Glomerular endothelial cell (primary cell): ENCODE results near the gene PLEKHM3. TPM values are rescaled to one million over a fixed set of nuclear protein-coding genes. Genes with fewer than 3 reads are reported as not detected.
"Not testable (repeated sequence)": the region's sequence is repeated elsewhere in the genome, so short reads cannot be mapped to it uniquely, and the experiment has no call there.

ENCODE experiments used
- DNase-seq: peaks from one replicate; pipeline ENCODE4 v3.0.0-alpha.2; 2011; ENCODE audit warnings: low read depth, low spot score; ENCODE audit errors: extremely low read depth
- total RNA-seq: library from RNA; depleted of rRNA; stranded (reverse); fragments of >200 nt; gene quantifications from 2 replicates; pipeline ENCODE4 v1.2.3, GENCODE V29; 2015

Gene PLEKHM3
- total RNA-seq, 1 donor from 2014 or later = 7.8 TPM

- DNase-seq = no peak
Measured at GRCh38 chr2:207835805-207836204, 189.5 kb downstream of the PLEKHM3 start.

DNA sequence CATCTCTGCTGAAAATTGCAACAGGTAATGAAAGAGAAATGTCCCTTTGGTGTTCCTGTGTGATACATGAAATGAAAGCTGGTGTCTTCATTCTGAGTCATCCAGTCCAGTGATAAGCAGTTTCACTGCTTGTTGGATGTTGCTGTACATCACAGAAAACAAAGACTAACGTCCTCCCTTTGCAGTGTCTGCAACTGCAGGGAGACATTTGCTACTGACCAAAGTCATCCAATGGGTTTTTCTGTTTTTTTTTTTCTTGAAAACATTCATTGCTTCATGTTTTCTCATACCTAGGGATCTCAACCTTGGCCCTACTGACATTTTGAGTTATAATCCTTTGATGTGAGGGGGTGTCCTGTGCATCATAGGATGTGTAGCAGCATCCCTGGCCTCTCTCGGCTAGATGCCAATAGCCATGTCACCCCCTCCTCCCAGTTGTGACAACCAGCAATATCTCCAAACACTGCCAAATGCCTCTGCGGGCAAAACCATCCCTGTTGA lies 192.0 kb downstream of the PLEKHM3 start:
- no peak for DNase-seq

DNA sequence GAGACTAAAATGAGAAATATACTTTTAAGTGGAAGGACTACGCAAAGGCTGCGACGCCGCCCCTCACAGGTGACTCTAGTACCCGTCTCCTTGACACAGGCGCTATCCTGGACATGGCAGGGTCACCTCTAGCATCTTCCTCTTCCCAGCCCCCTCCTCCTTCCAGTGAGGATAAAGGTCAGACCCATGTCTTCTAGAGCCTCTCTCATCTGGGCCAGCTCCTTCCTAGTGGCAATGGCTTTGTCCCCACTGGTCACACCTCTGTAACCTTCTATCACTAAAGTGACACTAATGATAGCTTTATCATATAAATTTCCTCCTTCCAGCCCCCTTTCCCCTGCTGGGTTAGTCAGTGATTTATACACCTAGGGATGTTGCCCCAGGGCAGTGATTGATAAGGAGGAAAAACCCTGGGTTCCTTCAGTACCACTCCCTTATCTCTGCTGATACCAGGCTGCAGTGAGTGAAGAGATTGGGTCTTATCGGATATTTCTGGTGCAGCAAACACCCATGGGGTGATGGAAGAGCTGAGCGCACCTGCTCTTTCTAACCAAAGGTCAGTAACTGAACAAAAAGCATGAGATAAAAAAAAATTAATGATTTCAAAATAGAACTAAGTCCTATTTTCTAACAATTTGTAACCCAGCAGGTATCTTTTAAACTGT lies 193.6 kb downstream of the PLEKHM3 start:
- no peak for DNase-seq

DNA sequence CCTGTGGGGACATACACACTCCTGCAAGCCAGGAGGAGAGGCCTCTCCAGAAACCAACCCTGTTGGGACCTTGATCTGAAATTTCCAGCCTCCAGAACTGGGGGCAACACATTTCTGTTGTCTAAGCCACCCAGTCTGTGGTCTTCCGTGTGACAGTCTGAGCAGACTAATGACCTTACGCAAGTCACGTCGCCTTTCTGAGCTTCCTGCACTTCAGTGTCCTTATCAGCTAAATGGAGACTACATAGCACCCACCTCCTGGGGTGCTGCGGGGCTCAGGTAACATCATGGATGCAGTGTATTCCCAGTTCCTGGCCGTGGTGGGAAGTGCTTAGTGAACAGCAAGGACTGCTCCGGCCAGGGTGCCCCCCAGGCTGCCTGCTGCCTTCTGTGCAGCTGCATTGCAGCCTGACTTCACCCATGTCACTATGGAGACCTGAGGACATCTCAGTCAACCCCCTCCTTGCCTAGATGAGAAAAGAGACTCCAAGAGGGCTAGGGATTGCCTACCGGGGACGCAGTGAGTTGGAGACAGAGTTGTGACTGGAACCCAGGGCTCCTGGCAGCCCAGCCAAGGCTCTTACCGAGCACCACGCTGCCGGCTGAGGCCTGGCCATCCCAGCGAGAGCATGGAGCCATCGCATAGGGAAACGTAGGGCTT lies 194.4 kb downstream of the PLEKHM3 start:
- no peak for DNase-seq

- DNase-seq = no peak
Measured at GRCh38 chr2:207828361-207829057, 196.8 kb downstream of the PLEKHM3 start.

- DNase-seq = no peak
Measured at GRCh38 chr2:207825978-207826377, 199.3 kb downstream of the PLEKHM3 start.

GRCh38 chr2:207825045-207825954 lies 200.0 kb downstream of the PLEKHM3 start:
- no peak for DNase-seq

- no peak for DNase-seq
Measured at GRCh38 chr2:207823865-207824264, 201.5 kb downstream of the PLEKHM3 start.

- no peak for DNase-seq
Measured at GRCh38 chr2:207819839-207820784, 205.2 kb downstream of the PLEKHM3 start.

GRCh38 chr2:207819021-207819797 lies 206.1 kb downstream of the PLEKHM3 start:
- no peak for DNase-seq

- DNase-seq = no peak
Measured at GRCh38 chr2:207816546-207816945, 208.8 kb downstream of the PLEKHM3 start.

DNA sequence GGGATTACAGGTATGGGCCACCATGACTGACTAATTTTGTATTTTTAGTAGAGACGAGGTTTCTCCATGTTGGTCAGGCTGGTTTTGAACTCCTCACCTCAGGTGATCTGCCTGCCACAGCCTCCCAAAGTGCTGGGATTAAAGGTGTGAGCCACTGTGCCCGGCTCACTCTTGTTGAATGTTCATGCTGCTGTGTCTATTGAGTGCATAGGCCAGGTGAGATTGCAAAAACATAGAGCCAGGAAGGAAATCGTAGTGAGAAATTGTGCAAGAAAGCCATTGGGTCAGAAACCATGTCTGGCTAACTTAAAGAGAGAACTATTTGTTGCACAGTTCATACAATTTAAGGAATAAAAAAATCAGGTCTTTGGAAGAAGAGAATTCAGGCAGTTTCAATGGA lies 210.1 kb downstream of the PLEKHM3 start:
- DNase-seq = no peak

- no peak for DNase-seq
Measured at GRCh38 chr2:207813942-207814341, 211.4 kb downstream of the PLEKHM3 start.

GRCh38 chr2:207813221-207813916 lies 212.0 kb downstream of the PLEKHM3 start:
- DNase-seq = no peak

GRCh38 chr2:207812726-207813080 lies 212.6 kb downstream of the PLEKHM3 start:
- no peak for DNase-seq

DNA sequence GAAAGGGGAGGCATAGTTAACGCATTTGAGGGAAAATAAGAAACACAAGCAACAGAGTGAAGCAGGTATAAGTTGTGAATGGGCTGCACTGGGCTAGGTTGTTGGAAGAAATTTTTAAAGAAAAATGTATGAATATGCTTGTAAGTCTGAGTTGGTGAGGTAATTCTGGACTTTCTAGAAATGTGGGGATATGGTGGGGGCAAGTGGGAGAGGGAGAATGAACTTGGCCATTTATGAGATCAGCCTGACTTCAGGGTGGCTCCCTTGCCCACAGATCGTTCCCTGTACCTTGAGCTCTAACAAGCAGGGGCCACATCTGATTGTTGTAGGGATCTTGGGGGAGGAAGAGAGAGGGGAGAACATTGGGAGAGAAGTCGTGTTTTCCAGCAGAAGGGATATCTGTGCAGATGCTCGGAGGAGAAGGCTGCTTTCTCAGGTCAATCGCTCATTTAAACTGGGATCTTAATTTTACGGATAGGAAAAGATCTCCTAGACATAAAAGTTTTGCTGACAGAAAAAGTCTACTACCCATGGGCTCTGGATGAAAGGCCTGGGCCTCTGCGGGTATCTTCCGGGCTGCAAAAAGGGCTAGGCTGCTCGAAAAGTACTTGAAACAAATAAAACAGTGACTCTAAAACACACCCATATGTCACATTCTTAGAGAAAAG lies 213.1 kb downstream of the PLEKHM3 start:
- DNase-seq = no peak

DNA sequence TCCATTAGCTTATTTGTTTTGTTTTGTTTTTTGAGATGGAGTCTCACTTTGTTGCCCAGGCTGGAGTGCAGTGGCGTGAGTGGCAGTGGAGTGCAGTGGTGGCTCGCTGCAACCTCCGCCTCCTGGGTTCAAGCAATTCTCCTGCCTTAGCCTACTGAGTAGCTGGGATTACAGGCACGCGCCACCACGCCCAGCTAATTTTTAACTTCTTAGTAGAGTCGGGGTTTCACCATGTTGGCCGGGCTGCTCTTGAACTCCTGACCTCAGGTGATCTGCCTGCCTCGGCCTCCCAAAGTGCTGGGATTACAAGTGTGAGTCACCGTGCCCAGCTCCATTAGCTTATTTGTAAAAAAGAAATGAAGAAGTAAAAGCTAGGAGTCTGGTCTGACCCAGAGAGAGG lies 213.7 kb downstream of the PLEKHM3 start:
- not testable (repeated sequence) for DNase-seq
